Suprapubic skin (tissue), 4 donors: ENCODE data around the gene HIKESHI. TPM values are rescaled to one million over a fixed set of nuclear protein-coding genes. Genes with fewer than 3 reads are reported as not detected.

Experiments used
- DNase-seq, 2 donors: peaks; one replicate each; pipeline ENCODE4 v3.0.0-alpha.2; 2019; ENCODE audit warnings: low spot score in 2 of 2
- H3K27ac ChIP-seq: fragments of 200-600 bp; sonication (generic); one replicate; pipeline ENCODE4 v1.5.1; 2019
- H3K27me3 ChIP-seq: fragments of 200-600 bp; sonication (generic); one replicate; pipeline ENCODE4 v1.5.1; 2019
- H3K36me3 ChIP-seq: fragments of 200-600 bp; sonication (generic); one replicate; pipeline ENCODE4 v1.5.1; 2019
- H3K4me1 ChIP-seq: fragments of 200-600 bp; sonication (generic); one replicate; pipeline ENCODE4 v1.5.1; 2019
- H3K4me3 ChIP-seq: fragments of 200-600 bp; sonication (generic); one replicate; pipeline ENCODE4 v1.5.1; 2019; ENCODE audit warnings: mild to moderate bottlenecking
- H3K9me3 ChIP-seq: fragments of 200-600 bp; sonication (generic); one replicate; pipeline ENCODE4 v1.5.1; 2019
- EP300 ChIP-seq: sonication (generic); formaldehyde crosslinking; IDR thresholded peaks from one replicate; pipeline ENCODE4 v1.6.1; 2017; ENCODE audit warnings: antibody characterized with exemption
- POLR2A ChIP-seq, 2 donors: fragments of 450-650 bp; IDR thresholded peaks; one replicate each; pipeline ENCODE4 v1.6.1; 2017; ENCODE audit warnings: antibody characterized with exemption in 2 of 2, mild to moderate bottlenecking in 2 of 2, moderate library complexity in 2 of 2
- POLR2AphosphoS5 ChIP-seq, 3 donors: sonication (generic); formaldehyde crosslinking; IDR thresholded peaks; one replicate each; pipeline ENCODE4 v1.6.1; 2017; ENCODE audit warnings: antibody characterized with exemption in 3 of 3
- WGBS: methylation state at CpG from one replicate; pipeline ENCODE4 v1.1.5; 2018; 5-methylcytosine and 5-hydroxymethylcytosine counted together
- total RNA-seq, 4 donors: library from RNA; depleted of rRNA; stranded (reverse); fragments of >200 nt; gene quantifications; one replicate each; pipeline ENCODE4 v1.1.0, GENCODE V29; 2016
- TF ChIP-seq, protein P1 (sequence below), 2 donors: fragments of 200-600 bp in 1 of 2; fragments of 450-650 bp in 1 of 2; sonication (generic) in 1 of 2; IDR thresholded peaks; one replicate each; pipeline ENCODE4 v1.5.1; 2016 to 2019; ENCODE audit warnings: antibody characterized with exemption in 2 of 2, mild to moderate bottlenecking in 1 of 2, moderate library complexity in 1 of 2

Gene HIKESHI
- total RNA-seq, 4 donors from 2014 or later: 20.7 to 34.4 (median 29.3) TPM

DNA sequence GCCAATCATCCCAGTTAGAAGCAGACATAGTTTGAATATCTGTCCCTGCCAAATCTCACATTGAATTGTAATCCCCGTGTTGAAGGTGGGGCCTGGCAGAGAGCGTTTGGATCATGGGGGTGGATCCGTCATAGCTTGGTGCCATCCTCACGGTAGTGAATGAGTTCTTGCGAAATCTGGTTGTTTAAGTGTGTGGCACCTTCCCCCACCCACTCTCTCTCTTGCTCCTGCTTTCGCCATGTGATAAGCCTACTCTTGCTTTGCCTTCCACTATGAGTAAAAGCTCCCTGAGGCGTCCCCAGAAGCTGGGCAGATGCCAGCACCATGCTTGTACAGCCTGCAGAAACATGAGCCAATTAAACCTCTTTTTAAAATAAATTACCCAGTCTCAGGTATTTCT is 67.6 kb downstream of the HIKESHI start:
- Histone ChIP-seq H3K27ac (no peak overlapping the region), H3K4me1 (no peaks in the 10 kb centered on the region), H3K36me3 (no peaks in the 10 kb centered on the region), H3K4me3 (no peak overlapping the region), H3K9me3 (no peaks in the 10 kb centered on the region), H3K27me3 (no peaks in the 10 kb centered on the region)
- TF ChIP-seq, protein P1, sequence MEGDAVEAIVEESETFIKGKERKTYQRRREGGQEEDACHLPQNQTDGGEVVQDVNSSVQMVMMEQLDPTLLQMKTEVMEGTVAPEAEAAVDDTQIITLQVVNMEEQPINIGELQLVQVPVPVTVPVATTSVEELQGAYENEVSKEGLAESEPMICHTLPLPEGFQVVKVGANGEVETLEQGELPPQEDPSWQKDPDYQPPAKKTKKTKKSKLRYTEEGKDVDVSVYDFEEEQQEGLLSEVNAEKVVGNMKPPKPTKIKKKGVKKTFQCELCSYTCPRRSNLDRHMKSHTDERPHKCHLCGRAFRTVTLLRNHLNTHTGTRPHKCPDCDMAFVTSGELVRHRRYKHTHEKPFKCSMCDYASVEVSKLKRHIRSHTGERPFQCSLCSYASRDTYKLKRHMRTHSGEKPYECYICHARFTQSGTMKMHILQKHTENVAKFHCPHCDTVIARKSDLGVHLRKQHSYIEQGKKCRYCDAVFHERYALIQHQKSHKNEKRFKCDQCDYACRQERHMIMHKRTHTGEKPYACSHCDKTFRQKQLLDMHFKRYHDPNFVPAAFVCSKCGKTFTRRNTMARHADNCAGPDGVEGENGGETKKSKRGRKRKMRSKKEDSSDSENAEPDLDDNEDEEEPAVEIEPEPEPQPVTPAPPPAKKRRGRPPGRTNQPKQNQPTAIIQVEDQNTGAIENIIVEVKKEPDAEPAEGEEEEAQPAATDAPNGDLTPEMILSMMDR (IDR thresholded peaks at IDR 0.05): no peak
- TF ChIP-seq EP300 (no peak), POLR2AphosphoS5 (IDR thresholded peaks at IDR 0.05) (no peak), POLR2A (IDR thresholded peaks at IDR 0.05) (no peak)
- 68% methylated on average over 7 of the region's 7 CpGs for WGBS
- no peak for DNase-seq

DNA sequence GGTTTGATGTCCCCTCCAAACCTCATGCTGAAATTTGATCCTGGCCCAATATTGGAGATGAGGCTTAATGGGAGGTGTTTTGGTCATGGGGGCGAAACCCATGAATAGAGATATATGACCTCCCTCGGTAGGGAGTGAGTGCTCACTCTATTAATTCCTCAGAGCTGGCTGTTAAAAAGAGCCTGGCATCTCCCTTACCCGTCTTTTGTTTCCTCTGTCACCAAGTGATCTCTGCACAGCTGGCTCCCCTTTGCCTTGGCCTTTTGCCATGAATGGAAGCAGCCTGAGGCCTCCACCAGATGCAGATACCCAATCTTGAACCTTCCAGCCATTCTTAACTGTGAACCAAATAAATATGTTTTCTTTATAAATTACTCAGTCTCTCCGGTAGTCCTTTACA is 68.1 kb downstream of the HIKESHI start:
- Histone ChIP-seq H3K4me3 (no peak overlapping the region), H3K27me3 (no peaks in the 10 kb centered on the region), H3K27ac (no peak overlapping the region), H3K4me1 (no peaks in the 10 kb centered on the region), H3K9me3 (no peaks in the 10 kb centered on the region), H3K36me3 (no peaks in the 10 kb centered on the region)
- TF ChIP-seq, protein P1 (IDR thresholded peaks at IDR 0.05): no peak
- no peak for DNase-seq
- WGBS: 82% methylated on average over 4 of the region's 4 CpGs

DNA sequence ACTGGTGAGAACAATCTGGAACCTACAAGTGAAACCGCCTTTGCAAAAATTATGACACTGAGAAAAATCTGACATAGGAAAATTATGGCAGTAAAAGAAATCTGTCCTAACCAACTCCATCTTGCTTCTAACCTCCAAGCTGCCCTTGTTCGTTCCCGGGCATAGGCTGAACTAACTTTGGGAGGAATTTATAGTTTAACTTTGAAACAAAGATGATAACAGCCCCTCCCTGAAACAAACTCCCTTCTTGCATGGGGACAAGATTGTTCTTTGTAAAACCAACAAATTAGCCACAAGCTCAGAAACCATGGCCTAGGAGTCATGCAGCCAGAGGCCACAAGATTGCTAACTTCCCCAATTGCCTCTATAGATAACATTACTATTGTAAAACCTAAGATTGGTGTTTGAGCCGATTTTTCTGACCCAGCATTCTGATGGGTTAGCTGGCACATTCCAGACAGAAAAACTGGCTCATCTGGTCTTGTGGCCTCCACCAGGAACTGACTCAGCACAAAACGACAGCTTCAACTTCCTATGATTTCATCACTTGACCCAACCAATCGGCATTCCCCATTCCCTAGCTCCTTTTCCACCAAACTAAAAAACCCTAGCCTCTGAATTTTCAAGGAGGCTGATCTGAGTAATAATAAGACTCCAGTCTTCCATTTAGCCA is 69.0 kb downstream of the HIKESHI start:
- DNase-seq: no peak
- Histone ChIP-seq H3K9me3 (no peaks in the 10 kb centered on the region), H3K36me3 (no peaks in the 10 kb centered on the region), H3K27ac (no peak overlapping the region), H3K4me1 (no peaks in the 10 kb centered on the region), H3K27me3 (no peaks in the 10 kb centered on the region), H3K4me3 (no peak overlapping the region)
- TF ChIP-seq, protein P1 (IDR thresholded peaks at IDR 0.05): no peak
- TF ChIP-seq POLR2A (IDR thresholded peaks at IDR 0.05): no peak
- TF ChIP-seq POLR2AphosphoS5 (IDR thresholded peaks at IDR 0.05): no peak
- no peak for TF ChIP-seq EP300
- 61% methylated on average over 6 of the region's 6 CpGs for WGBS

DNA sequence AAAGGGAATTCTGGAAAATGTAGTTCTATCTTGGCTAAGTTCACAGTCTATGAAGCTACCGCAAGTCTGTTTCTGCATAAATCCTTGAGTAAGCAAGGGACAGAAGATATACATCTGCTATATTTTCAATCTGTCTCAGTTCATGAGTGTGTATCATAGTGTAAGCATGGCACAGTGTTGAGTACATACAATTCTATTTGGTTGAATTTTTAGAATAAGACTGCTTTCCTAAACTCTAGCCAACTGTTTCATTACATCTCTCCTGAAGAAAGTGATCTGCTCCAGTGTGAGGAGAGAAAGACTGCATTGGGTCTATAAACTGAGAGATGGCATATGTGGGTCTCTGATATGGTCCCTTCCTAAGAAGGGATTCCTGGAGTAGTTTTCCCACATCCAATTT is 70.0 kb downstream of the HIKESHI start:
- DNase-seq: no peak
- no peaks in the 10 kb centered on the region for H3K27me3 ChIP-seq
- no peaks in the 10 kb centered on the region for H3K4me1 ChIP-seq
- no peak overlapping the region for H3K27ac ChIP-seq
- 94% methylated on average over 1 of the region's 1 CpG for WGBS
- no peak overlapping the region for H3K4me3 ChIP-seq
- H3K36me3 ChIP-seq: no peaks in the 10 kb centered on the region
- TF ChIP-seq EP300 (no peak), POLR2AphosphoS5 (IDR thresholded peaks at IDR 0.05) (no peak), POLR2A (IDR thresholded peaks at IDR 0.05) (no peak)
- TF ChIP-seq, protein P1 (IDR thresholded peaks at IDR 0.05): no peak
- no peaks in the 10 kb centered on the region for H3K9me3 ChIP-seq

DNA sequence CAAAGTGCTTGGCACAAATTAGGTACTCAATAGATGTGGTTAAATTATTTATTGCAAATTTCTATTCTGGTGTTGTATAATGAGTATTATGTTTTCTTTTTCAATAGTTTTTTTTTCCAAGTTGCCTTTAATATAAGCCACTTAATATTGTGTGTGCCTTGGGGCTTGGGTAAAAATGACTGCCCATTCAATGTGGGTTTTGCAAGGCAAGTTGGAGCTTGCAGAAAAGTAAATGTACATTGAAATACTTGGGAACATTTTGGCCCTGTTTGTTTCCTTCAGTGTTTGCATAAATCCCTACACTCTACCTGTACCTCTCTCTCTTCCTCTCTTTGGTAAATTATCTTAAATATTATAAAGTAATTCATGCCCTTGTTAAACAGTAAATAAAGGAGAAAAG is 70.5 kb downstream of the HIKESHI start:
- H3K27ac ChIP-seq: no peak overlapping the region
- no peak for DNase-seq
- no peaks in the 10 kb centered on the region for H3K36me3 ChIP-seq
- no peak overlapping the region for H3K4me3 ChIP-seq
- H3K4me1 ChIP-seq: no peaks in the 10 kb centered on the region
- H3K9me3 ChIP-seq: no peaks in the 10 kb centered on the region
- TF ChIP-seq POLR2AphosphoS5 (IDR thresholded peaks at IDR 0.05) (no peak), EP300 (no peak), POLR2A (IDR thresholded peaks at IDR 0.05) (no peak)
- TF ChIP-seq, protein P1 (IDR thresholded peaks at IDR 0.05): no peak
- no peaks in the 10 kb centered on the region for H3K27me3 ChIP-seq
